ENCODE results near the gene KIT.
"Not testable (repeated sequence)": the region's sequence is repeated elsewhere in the genome, so short reads cannot be mapped to it uniquely, and the experiment has no call there.

The KIT gene

GRCh38 chr4:54657551-54658251, at the start of gene KIT:
Gene KIT (plus strand): TSS chr4:54657957. CDS start chr4:54658015, 58 bp downstream.
- DNase-seq: peak; percentile 78

- DNase-seq: no peak
Observed at GRCh38 chr4:54609310-54609709, 48.4 kb upstream of the KIT start.

GRCh38 chr4:54614149-54614548, 43.6 kb upstream of the KIT start:
- no peak for DNase-seq

- DNase-seq: no peak
Observed at GRCh38 chr4:54620773-54621172, 37.0 kb upstream of the KIT start.

- DNase-seq: no peak
Observed at GRCh38 chr4:54625391-54625790, 32.4 kb upstream of the KIT start.

- DNase-seq: no peak
Observed at GRCh38 chr4:54626113-54626512, 31.6 kb upstream of the KIT start.

- DNase-seq: no peak
Observed at GRCh38 chr4:54632537-54632936, 25.2 kb upstream of the KIT start.

GRCh38 chr4:54633102-54633740, 24.5 kb upstream of the KIT start:
- not testable (repeated sequence) for DNase-seq

- DNase-seq: no peak
Observed at GRCh38 chr4:54635318-54635717, 22.4 kb upstream of the KIT start.

GRCh38 chr4:54637325-54637724, 20.4 kb upstream of the KIT start:
- no peak for DNase-seq

GRCh38 chr4:54641101-54641500, 16.7 kb upstream of the KIT start:
- DNase-seq: not testable (repeated sequence)

- DNase-seq: no peak
Observed at GRCh38 chr4:54643172-54643571, 14.6 kb upstream of the KIT start.

- no peak for DNase-seq
Observed at GRCh38 chr4:54643958-54644751, 13.6 kb upstream of the KIT start.

- no peak for DNase-seq
Observed at GRCh38 chr4:54645830-54646229, 11.9 kb upstream of the KIT start.

GRCh38 chr4:54647070-54647469, 10.7 kb upstream of the KIT start:
- no peak for DNase-seq

- no peak for DNase-seq
Observed at GRCh38 chr4:54651050-54651449, 6.7 kb upstream of the KIT start.

GRCh38 chr4:54654753-54655152, 3.0 kb upstream of the KIT start:
- DNase-seq: no peak

- DNase-seq: peak; percentile 43
Observed at GRCh38 chr4:54657185-54657550, 589 bp upstream of the KIT start.

- DNase-seq: peak; percentile 49
Observed at GRCh38 chr4:54658252-54659093, 716 bp downstream of the KIT start.

- no peak for DNase-seq
Observed at GRCh38 chr4:54659313-54659712, 1.6 kb downstream of the KIT start.

- no peak for DNase-seq
Observed at GRCh38 chr4:54659749-54660535, 2.2 kb downstream of the KIT start.

- DNase-seq: no peak
Observed at GRCh38 chr4:54660591-54660990, 2.8 kb downstream of the KIT start.
